Measurements from ENCODE around the gene KRTAP9-3. TPM values are rescaled to one million over a fixed set of nuclear protein-coding genes. Genes with fewer than 3 reads are reported as not detected.
"Not testable (repeated sequence)": the region's sequence is repeated elsewhere in the genome, so short reads cannot be mapped to it uniquely, and the experiment has no call there.

Gene KRTAP9-3
- total RNA-seq, 2 donors from 2014 or later = not detected

DNA sequence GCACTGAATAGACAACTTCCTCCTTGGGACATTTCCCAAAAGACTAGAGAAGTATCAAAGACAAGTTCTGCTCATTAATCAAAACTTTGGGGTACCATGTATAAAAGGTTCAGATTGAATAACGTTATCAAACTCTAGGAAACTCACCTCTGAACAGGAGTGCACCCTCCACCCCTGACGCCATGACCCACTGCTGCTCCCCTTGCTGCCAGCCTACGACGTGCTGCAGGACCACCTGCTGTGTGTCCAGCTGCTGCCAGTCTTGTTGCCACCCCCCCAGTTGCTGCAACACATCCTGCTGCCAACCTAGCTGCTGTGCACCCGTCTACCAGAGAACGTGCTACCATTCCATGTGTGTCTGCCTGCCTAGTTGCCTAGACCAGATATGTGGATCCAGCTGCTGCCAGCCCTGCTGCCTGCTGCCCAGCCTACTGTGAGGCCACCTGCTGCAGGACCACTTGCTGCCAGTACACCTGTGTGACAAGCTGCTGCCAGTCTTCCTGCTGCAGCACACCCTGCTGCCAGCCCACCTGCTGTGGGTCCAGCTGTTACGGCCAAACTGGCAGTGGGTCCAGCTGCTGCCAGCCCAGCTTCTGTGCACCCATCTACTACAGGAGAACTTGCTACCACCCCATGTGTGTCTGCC lies 19.6 kb upstream of the KRTAP9-3 start:
- Histone ChIP-seq H3K27me3 (replicated peaks; ENCODE audit: insufficient read depth) (no peaks in the 10 kb centered on the region), H3K36me3 (no peaks in the 10 kb centered on the region), H3K9me3 (no peaks in the 10 kb centered on the region), H3K4me3 (no peak overlapping the region), H3K4me1 (replicated peaks) (no peaks in the 10 kb centered on the region), H3K27ac (no peak overlapping the region)
- TF ChIP-seq POLR2AphosphoS5 (IDR thresholded peaks at IDR 0.05) = no peak
- TF ChIP-seq POLR2A (IDR thresholded peaks at IDR 0.05) = no peak
- no peak for TF ChIP-seq CTCF (IDR thresholded peaks at IDR 0.05)
- 66% methylated on average over 7 of the region's 7 CpGs for WGBS
- intact Hi-C loops (cut with DNase I) = no loop called here
- DNase-seq (ENCODE audit: low spot score) = no peak

GRCh38 chr17:41215681-41216080 lies 16.6 kb upstream of the KRTAP9-3 start:
- intact Hi-C loops (cut with DNase I) = no loop called here
- H3K4me1 ChIP-seq (replicated peaks) = no peaks in the 10 kb centered on the region
- TF ChIP-seq CTCF (IDR thresholded peaks at IDR 0.05) = no peak
- TF ChIP-seq POLR2A (IDR thresholded peaks at IDR 0.05) = no peak
- no peak for TF ChIP-seq POLR2AphosphoS5 (IDR thresholded peaks at IDR 0.05)
- H3K27me3 ChIP-seq (replicated peaks; ENCODE audit: insufficient read depth) = no peaks in the 10 kb centered on the region
- no peak overlapping the region for H3K27ac ChIP-seq
- no peak overlapping the region for H3K4me3 ChIP-seq
- no peaks in the 10 kb centered on the region for H3K9me3 ChIP-seq
- DNase-seq (ENCODE audit: low spot score) = no peak
- 91% methylated on average over 1 of the region's 1 CpG for WGBS
- no peaks in the 10 kb centered on the region for H3K36me3 ChIP-seq

- Histone ChIP-seq H3K27ac (no peak overlapping the region), H3K27me3 (replicated peaks; ENCODE audit: insufficient read depth) (no peaks in the 10 kb centered on the region), H3K36me3 (no peaks in the 10 kb centered on the region), H3K4me3 (no peak overlapping the region), H3K9me3 (no peaks in the 10 kb centered on the region), H3K4me1 (replicated peaks) (no peaks in the 10 kb centered on the region)
- intact Hi-C loops (cut with DNase I) = no loop called here
- TF ChIP-seq POLR2A (IDR thresholded peaks at IDR 0.05) = no peak
- no peak for TF ChIP-seq POLR2AphosphoS5 (IDR thresholded peaks at IDR 0.05)
- TF ChIP-seq CTCF (IDR thresholded peaks at IDR 0.05) = no peak
- DNase-seq (ENCODE audit: low spot score) = no peak
- 60% methylated on average over 2 of the region's 2 CpGs for WGBS
Observed at GRCh38 chr17:41223821-41224220, 8.4 kb upstream of the KRTAP9-3 start.

GRCh38 chr17:41226051-41226450 lies 6.2 kb upstream of the KRTAP9-3 start:
- H3K4me3 ChIP-seq = no peak overlapping the region
- no peaks in the 10 kb centered on the region for H3K9me3 ChIP-seq
- no peak overlapping the region for H3K27ac ChIP-seq
- no peaks in the 10 kb centered on the region for H3K4me1 ChIP-seq (replicated peaks)
- no peaks in the 10 kb centered on the region for H3K36me3 ChIP-seq
- intact Hi-C loops (cut with DNase I) = no loop called here
- no peak for TF ChIP-seq POLR2A (IDR thresholded peaks at IDR 0.05)
- no peak for TF ChIP-seq POLR2AphosphoS5 (IDR thresholded peaks at IDR 0.05)
- no peak for TF ChIP-seq CTCF (IDR thresholded peaks at IDR 0.05)
- 91% methylated on average over 6 of the region's 6 CpGs for WGBS
- DNase-seq (ENCODE audit: low spot score) = no peak
- H3K27me3 ChIP-seq (replicated peaks; ENCODE audit: insufficient read depth) = no peaks in the 10 kb centered on the region

DNA sequence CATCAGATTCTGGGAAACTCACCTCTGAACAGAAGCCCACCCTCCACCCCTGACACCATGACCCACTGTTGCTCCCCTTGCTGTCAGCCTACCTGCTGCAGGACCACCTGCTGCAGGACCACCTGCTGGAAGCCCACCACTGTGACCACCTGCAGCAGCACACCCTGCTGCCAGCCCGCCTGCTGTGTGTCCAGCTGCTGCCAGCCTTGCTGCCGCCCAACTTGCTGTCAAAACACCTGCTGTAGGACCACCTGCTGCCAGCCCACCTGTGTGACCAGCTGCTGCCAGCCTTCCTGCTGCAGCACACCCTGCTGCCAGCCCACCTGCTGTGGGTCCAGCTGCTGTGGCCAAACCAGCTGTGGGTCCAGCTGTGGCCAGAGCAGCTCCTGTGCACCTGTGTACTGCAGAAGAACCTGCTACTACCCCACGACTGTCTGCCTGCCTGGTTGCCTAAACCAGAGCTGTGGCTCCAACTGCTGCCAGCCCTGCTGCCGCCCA lies 5.6 kb upstream of the KRTAP9-3 start, which contains the start of gene KRTAP9-2:
TSS of gene KRTAP9-2 (plus strand) at position 51 of the 498 bp plus-strand sequence. CDS start at position 58, 7 bp downstream.
- H3K4me3 ChIP-seq; H3K9me3 ChIP-seq; H3K27ac ChIP-seq; H3K4me1 ChIP-seq (replicated peaks); intact Hi-C loops (cut with DNase I); DNase-seq (ENCODE audit: low spot score); H3K36me3 ChIP-seq; H3K27me3 ChIP-seq (replicated peaks; ENCODE audit: insufficient read depth): not testable (repeated sequence)
- WGBS = 77% methylated on average over 3 of the region's 4 CpGs
